Gastrocnemius medialis (tissue), 4 donors: ENCODE data around the gene ID1. TPM values are rescaled to one million over a fixed set of nuclear protein-coding genes. Genes with fewer than 3 reads are reported as not detected.
"Not testable (repeated sequence)": the region's sequence is repeated elsewhere in the genome, so short reads cannot be mapped to it uniquely, and the experiment has no call there.

ENCODE experiments used
- ATAC-seq, 2 donors: fragments of 150-250 bp; one replicate each; pipeline ENCODE4 v1.9.1; 2016
- DNase-seq, 2 donors: peaks; one replicate each; pipeline ENCODE4 v3.0.0-alpha.2; 2019
- H3K27ac ChIP-seq, 4 donors: fragments of 200-600 bp; sonication (generic); 1 replicate in 1 of 4; 2 replicates in 3 of 4; pipeline ENCODE4 v1.5.1; 2016 to 2018; ENCODE audit warnings: mild to moderate bottlenecking in 2 of 4, moderate library complexity in 1 of 4
- H3K27me3 ChIP-seq, 3 donors: fragments of 200-600 bp; sonication (generic) in 2 of 3; 1 replicate in 1 of 3; 2 replicates in 2 of 3; pipeline versions ENCODE4 v1.5.1 to v1.6.0; 2016 to 2019; ENCODE audit warnings: mild to moderate bottlenecking in 1 of 3, moderate library complexity in 1 of 3
- H3K36me3 ChIP-seq, 2 donors: fragments of 200-600 bp; sonication (generic) in 1 of 2; one replicate each; pipeline ENCODE4 v1.5.1; 2017 to 2018
- H3K4me1 ChIP-seq, 2 donors: fragments of 200-600 bp; sonication (generic) in 1 of 2; one replicate each; pipeline ENCODE4 v1.5.1; 2016 to 2017; ENCODE audit warnings: mild to moderate bottlenecking in 2 of 2
- H3K4me3 ChIP-seq, 4 donors: fragments of 200-600 bp; sonication (generic) in 3 of 4; 1 replicate in 1 of 4; 2 replicates in 3 of 4; pipeline ENCODE4 v1.5.1; 2016 to 2019; ENCODE audit warnings: mild to moderate bottlenecking in 2 of 4
- H3K9me3 ChIP-seq, 3 donors: fragments of 200-600 bp; sonication (generic) in 2 of 3; 1 replicate in 1 of 3; 2 replicates in 2 of 3; pipeline ENCODE4 v1.5.1; 2016 to 2019
- POLR2A ChIP-seq, 2 donors: fragments of 450-650 bp; IDR thresholded peaks; one replicate each; pipeline ENCODE4 v1.6.1; 2017; ENCODE audit warnings: antibody characterized with exemption in 2 of 2, mild to moderate bottlenecking in 2 of 2, moderate library complexity in 2 of 2
- in situ Hi-C, 4 donors: fragments of 200-750 bp; cut with MboI; loops; one replicate each; pipeline versions ENCODE4 v1.15.0 to v1.8.0; 2017; ENCODE audit warnings: low sequenced_read_pairs in 4 of 4
- intact Hi-C: fragments of 100-400 bp; cut with DNase I; formaldehyde crosslinking; loops from one replicate; pipeline ENCODE4 v1.15.1; 2023; ENCODE audit warnings: low total_unique reads
- total RNA-seq, 4 donors: library from RNA; depleted of rRNA; stranded (reverse); fragments of >200 nt; gene quantifications; one replicate each; pipeline versions ENCODE4 v1.1.0 to v1.2.3, GENCODE V29; 2016
- TF ChIP-seq, protein P1 (sequence below), 5 experiments: fragments of 450-650 bp in 3 of 5; fragments of 200-600 bp in 2 of 5; sonication (generic) in 2 of 5; IDR thresholded peaks in 4 of 5; conservative IDR thresholded peaks in 1 of 5; 1 replicate in 4 of 5; 2 replicates in 1 of 5; pipeline ENCODE4 v1.5.1; 2016 to 2019; ENCODE audit warnings: antibody characterized with exemption in 5 of 5, mild to moderate bottlenecking in 3 of 5, moderate library complexity in 3 of 5

ID1 gene
- total RNA-seq, 4 donors from 2014 or later = 115 to 206 (median 148) TPM

DNA sequence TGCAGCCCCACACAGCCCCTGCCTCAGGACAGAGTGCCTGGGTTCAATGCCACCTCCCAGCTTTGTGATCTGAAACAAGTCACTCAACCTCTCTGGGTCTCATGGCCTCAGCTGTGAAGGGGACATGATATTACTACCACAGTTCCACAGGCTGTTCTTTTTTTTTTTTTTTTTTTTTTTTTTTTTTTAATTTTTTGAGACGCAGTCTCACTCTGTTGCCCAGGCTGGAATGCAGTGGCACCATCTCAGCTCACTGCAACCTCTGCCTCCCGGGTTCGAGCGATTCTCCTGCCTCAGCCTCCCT is 8.7 kb upstream of the ID1 start:
- H3K4me1 ChIP-seq, H3K36me3 ChIP-seq, H3K27me3 ChIP-seq, in situ Hi-C loops, H3K9me3 ChIP-seq, H3K4me3 ChIP-seq, ATAC-seq, DNase-seq: not testable (repeated sequence)
- TF ChIP-seq POLR2A (IDR thresholded peaks at IDR 0.05) = peak in 1 of 2 donors; percentile 33
- intact Hi-C loops = loop anchor here (1.0 kb wide), 1 partner anchor 12 kb away; no protein-coding TSS in a partner anchor
- H3K27ac ChIP-seq = peak overlapping the region; percentile 63 to 69 (median 68)

DNA sequence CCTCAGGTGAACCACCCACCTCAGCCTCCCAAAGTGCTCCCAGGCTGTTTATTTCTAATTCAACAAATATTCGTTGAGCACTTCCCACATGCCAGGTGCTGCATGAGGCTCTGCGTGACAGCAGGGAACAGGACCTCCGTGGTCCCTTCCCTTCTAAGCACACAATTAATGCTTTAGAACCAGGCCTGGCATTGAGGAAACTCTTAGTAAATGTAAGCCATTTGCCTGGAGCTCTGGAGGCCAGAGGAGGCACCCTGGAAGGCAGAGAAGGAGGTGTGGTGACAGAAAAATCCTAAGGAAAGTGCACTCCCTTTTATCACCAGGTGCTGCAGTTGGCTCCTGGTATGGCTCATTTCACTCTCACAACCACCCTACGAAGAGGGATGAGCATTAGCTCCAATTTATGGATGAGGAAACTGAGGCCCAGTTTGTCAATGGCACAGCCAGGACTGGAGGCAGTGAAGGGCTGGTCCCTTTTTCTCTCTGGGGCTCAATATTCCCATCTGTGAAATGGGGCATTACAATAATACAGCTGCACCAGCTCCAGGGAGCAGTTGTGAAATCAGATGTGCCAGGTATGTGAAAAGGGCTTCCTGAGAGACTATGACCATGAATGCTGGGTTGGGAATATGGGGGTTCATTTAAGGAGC is 8.1 kb upstream of the ID1 start:
- TF ChIP-seq, protein P1, sequence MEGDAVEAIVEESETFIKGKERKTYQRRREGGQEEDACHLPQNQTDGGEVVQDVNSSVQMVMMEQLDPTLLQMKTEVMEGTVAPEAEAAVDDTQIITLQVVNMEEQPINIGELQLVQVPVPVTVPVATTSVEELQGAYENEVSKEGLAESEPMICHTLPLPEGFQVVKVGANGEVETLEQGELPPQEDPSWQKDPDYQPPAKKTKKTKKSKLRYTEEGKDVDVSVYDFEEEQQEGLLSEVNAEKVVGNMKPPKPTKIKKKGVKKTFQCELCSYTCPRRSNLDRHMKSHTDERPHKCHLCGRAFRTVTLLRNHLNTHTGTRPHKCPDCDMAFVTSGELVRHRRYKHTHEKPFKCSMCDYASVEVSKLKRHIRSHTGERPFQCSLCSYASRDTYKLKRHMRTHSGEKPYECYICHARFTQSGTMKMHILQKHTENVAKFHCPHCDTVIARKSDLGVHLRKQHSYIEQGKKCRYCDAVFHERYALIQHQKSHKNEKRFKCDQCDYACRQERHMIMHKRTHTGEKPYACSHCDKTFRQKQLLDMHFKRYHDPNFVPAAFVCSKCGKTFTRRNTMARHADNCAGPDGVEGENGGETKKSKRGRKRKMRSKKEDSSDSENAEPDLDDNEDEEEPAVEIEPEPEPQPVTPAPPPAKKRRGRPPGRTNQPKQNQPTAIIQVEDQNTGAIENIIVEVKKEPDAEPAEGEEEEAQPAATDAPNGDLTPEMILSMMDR (IDR thresholded peaks at IDR 0.05 in 4 of 5, conservative IDR thresholded peaks at IDR 0.05 in 1 of 5) = no peak
- TF ChIP-seq POLR2A (IDR thresholded peaks at IDR 0.05) = no peak
- H3K27ac ChIP-seq = peak overlapping the region; percentile 63 to 69 (median 68)
- H3K4me3 ChIP-seq = no peak overlapping the region
- no peaks in the 10 kb centered on the region for H3K36me3 ChIP-seq
- no peak for ATAC-seq
- H3K27me3 ChIP-seq = no peaks in the 10 kb centered on the region
- in situ Hi-C loops = no loop called here
- no peak for DNase-seq
- no peaks in the 10 kb centered on the region for H3K9me3 ChIP-seq
- intact Hi-C loops = loop anchor here (1.0 kb wide), 1 partner anchor 11 kb away; no protein-coding TSS in a partner anchor
- H3K4me1 ChIP-seq = no peaks in the 10 kb centered on the region

DNA sequence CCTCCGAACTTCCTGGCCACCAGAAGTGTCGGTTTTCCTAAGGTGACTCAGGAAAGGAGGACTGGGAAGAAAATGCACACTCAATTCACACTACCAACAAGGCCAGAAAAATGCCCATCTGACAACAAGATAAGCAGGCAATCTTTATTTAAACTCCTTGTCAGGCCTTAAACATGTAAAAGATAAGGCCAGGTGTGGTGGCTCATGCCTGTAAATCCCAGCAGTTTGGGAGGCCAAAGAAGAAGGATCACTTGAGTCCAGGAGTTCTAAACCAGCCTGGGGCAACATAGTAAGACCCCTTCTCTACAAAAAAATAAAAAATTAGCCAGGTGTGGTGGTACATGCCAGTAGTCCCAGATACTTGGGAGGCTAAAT is 7.6 kb upstream of the ID1 start:
- Histone ChIP-seq H3K4me1 (no peaks in the 10 kb centered on the region), H3K36me3 (no peaks in the 10 kb centered on the region), H3K9me3 (no peaks in the 10 kb centered on the region), H3K4me3 (no peak overlapping the region), H3K27ac (peak overlapping the region in 3 of 4 donors; percentile 67 to 69 (median 68)), H3K27me3 (no peaks in the 10 kb centered on the region)
- in situ Hi-C loops = no loop called here
- intact Hi-C loops = no loop called here
- ATAC-seq (no peak), DNase-seq (no peak)
- no peak for TF ChIP-seq POLR2A (IDR thresholded peaks at IDR 0.05)
- TF ChIP-seq, protein P1 (IDR thresholded peaks at IDR 0.05 in 4 of 5, conservative IDR thresholded peaks at IDR 0.05 in 1 of 5) = no peak

DNA sequence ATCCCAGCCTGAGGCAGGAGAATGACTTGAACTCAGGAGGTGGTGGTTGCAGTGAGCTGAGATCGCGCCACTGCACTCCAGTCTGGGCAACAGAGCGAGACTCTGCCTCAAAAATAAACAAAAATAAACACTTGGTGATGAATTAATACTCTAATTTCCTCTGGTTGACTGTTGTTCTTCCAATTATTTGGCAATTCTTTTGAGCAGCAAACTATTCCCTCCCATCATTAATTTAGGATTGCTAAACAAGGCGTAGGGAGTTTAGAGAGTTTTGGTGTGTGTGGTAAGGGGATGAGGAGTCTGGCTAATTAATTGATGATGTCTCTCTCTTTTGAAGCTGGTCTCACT is 2.7 kb upstream of the ID1 start:
- intact Hi-C loops (no loop called here), in situ Hi-C loops (no loop called here)
- H3K9me3 ChIP-seq = no peaks in the 10 kb centered on the region
- no peaks in the 10 kb centered on the region for H3K36me3 ChIP-seq
- ATAC-seq (no peak), DNase-seq (no peak)
- peaks cover 0 to 26% of the 10 kb centered on the region in 2 donors for H3K4me1 ChIP-seq
- no peak for TF ChIP-seq POLR2A (IDR thresholded peaks at IDR 0.05)
- TF ChIP-seq, protein P1 (IDR thresholded peaks at IDR 0.05 in 4 of 5, conservative IDR thresholded peaks at IDR 0.05 in 1 of 5) = no peak
- H3K4me3 ChIP-seq = no peak overlapping the region
- peak overlapping the region in 2 of 4 donors; percentile 9 to 95 for H3K27ac ChIP-seq
- H3K27me3 ChIP-seq = no peaks in the 10 kb centered on the region

DNA sequence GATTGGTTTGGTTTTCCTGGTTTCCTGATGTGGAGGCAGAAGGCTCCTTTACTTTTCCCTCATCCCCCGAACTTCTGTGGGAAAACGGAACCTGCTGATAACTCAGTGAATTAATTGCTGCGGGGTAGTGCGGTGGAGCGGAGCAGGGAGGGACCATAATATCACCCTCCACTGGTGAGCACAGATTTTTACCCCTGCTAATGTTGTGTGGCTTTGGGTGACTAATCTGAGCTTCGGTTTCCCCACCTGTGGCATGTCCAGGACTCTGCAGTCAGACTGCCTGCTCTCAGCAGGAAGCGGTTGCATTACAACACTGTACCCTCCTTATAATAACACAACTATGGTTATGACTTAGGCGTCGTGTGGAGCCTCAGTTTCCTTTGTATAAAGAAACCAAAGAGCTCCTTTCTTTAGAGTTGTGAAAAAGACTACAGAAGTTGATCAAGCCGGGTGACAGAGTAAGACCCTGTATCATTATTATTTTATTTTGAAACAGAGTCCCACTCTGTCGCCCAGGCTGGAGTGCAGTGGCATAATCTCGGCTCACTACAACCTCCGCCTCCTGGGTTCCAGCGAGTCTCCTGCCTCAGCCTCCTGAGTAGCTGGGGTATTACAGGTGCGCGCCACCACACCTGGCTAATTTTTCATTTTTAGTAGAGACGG is 2.2 kb upstream of the ID1 start:
- DNase-seq (peak in 1 of 2 donors; percentile 58), ATAC-seq (peak in 1 of 2 donors; percentile 13)
- intact Hi-C loops = no loop called here
- Histone ChIP-seq H3K27me3 (no peaks in the 10 kb centered on the region), H3K27ac (peak overlapping the region in 2 of 4 donors; percentile 9 to 95), H3K4me1 (peaks cover 0 to 29% of the 10 kb centered on the region in 2 donors), H3K4me3 (no peak overlapping the region), H3K9me3 (no peaks in the 10 kb centered on the region), H3K36me3 (no peaks in the 10 kb centered on the region)
- TF ChIP-seq POLR2A (IDR thresholded peaks at IDR 0.05) = no peak
- TF ChIP-seq, protein P1 (IDR thresholded peaks at IDR 0.05 in 4 of 5, conservative IDR thresholded peaks at IDR 0.05 in 1 of 5) = no peak
- in situ Hi-C loops = no loop called here
